Measurements from ENCODE around the gene NR2F1-AS1. TPM values are rescaled to one million over a fixed set of nuclear protein-coding genes. Genes with fewer than 3 reads are reported as not detected.
A peak's percentile ranks its signal among the peaks of the same experiment; 100 is the strongest.

NR2F1-AS1 gene
- polyA plus RNA-seq, 2 of the 4 experiments (the other 2 are of a cell fraction): 5.5 to 8.3 TPM

DNA sequence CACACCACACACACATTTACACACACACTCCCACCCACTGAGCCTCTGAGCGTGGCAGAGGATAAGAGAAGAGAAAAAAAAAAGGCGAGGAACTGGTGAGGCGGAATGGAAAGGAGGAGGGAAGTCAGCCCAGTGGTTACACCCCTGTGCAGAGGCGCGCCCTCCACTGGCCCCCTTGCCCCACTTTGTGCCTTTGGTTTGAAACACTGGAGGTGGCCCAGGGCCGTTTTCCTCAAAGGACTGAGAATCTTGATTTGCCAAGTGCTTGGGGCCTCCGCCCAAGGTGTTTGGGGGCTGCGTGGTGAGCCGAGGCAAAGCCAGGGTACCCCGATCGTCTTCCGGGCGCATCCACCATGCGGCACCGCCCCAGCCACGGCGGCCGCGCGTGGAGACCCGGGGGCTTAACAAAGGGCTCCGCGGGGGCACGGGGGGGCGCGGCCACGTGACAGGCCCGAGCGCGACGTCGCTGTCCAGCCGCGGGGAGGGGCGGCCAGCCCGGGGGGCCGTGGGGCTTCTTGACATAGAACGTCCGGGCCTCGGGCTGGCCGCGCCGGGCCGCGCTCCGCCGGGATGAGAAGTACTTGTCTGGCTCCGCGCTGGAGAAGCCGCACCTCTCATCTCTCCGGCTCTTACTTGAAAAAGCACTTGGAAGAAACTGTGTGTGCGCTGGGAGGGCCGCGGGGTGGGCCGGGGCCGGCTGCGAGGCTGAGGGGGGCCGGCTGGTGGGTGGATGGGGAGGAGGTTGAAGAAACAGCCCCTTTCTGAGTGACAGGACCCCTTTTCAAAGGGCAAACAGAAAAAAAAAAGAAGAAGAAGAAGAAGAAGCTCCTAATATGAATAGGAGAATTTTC lies 23.0 kb upstream of the NR2F1-AS1 start:
- no peak for FAIRE-seq
- peak overlapping the region; percentile 44 for H3K4me2 ChIP-seq
- TF ChIP-seq RAD21 (conservative IDR thresholded peaks at IDR 0.05 in 1 of 2, IDR thresholded peaks at IDR 0.05 in 1 of 2): no peak
- no peak for TF ChIP-seq KDM5A (IDR thresholded peaks at IDR 0.05)
- TF ChIP-seq, protein P1, sequence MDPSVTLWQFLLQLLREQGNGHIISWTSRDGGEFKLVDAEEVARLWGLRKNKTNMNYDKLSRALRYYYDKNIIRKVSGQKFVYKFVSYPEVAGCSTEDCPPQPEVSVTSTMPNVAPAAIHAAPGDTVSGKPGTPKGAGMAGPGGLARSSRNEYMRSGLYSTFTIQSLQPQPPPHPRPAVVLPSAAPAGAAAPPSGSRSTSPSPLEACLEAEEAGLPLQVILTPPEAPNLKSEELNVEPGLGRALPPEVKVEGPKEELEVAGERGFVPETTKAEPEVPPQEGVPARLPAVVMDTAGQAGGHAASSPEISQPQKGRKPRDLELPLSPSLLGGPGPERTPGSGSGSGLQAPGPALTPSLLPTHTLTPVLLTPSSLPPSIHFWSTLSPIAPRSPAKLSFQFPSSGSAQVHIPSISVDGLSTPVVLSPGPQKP (IDR thresholded peaks at IDR 0.05; ENCODE audit: low read depth, low read length): no peak
- ATAC-seq: no peak
- no peak overlapping the region for H3K27ac ChIP-seq
- H3K9me3 ChIP-seq: no peaks in the 10 kb centered on the region
- peaks cover 8% of the 10 kb centered on the region; the same call in 2 of the 3 replicates for H3K4me1 ChIP-seq
- no peak overlapping the region for H3K4me3 ChIP-seq
- ChIA-PET CTCF (interaction anchor here (1.4 kb wide), 1 partner anchor 20 kb away, joined by 3 read pairs; no protein-coding TSS in a partner anchor), POLR2A (no interaction called here)
- WGBS (ENCODE audit: missing lambda C conversion rate): 74% methylated on average over 21 of the region's 58 CpGs
- DNase-seq (ENCODE audit: low read depth in 1 of 2, low spot score in 1 of 2): no peak

DNA sequence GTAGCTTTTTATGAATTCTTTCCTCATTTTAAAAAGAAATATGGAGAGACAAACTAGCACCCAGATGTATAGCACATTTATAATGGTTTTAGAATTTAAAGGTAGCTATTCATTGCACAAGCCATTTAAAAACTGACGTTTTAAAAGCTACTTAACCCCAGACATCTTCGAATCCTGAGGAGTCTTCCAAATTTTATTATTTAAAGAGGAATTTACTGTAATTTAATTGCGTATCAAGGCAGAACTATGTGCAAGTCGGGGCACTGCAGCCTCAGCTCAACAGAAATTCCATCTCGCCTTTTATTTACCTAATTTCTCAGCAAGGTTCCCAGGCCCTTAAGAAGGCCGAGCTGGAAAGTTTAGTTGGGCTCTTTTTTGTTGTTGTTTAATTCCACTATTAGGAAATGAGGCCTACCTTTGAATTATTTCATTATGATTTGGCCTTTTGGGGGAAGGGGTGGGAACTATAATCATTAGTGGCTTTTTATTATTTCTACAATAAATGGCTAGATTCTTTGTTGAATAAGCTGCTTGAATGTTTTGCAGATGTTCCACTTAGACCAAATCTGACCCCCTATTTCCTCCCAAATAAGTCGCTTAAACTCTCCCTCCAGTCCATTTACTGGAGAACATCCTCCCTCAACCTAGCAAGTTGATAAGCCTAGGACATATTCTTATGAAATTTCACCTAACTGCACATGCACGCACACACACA lies 22.2 kb upstream of the NR2F1-AS1 start:
- POLR2A ChIA-PET: no interaction called here
- WGBS (ENCODE audit: missing lambda C conversion rate): 83% methylated on average over 8 of the region's 8 CpGs
- CTCF ChIA-PET: interaction anchor here (1.4 kb wide), 1 partner anchor 19 kb away, joined by 3 read pairs; no protein-coding TSS in a partner anchor
- DNase-seq (ENCODE audit: low read depth in 1 of 2, low spot score in 1 of 2): no peak
- Histone ChIP-seq H3K4me1 (peaks cover 8% of the 10 kb centered on the region; the same call in 2 of the 3 replicates), H3K4me2 (no peak overlapping the region), H3K27ac (no peak overlapping the region), H3K9me3 (no peaks in the 10 kb centered on the region), H3K4me3 (no peak overlapping the region)
- TF ChIP-seq ZNF302 (CRISPR knock-in tag; IDR thresholded peaks at IDR 0.05) (no peak), RAD21 (conservative IDR thresholded peaks at IDR 0.05 in 1 of 2, IDR thresholded peaks at IDR 0.05 in 1 of 2) (no peak), GATA3 (IDR thresholded peaks at IDR 0.05; ENCODE audit: borderline replicate concordance) (no peak), EHMT2 (IDR thresholded peaks at IDR 0.05; ENCODE audit: low read depth) (no peak), HOXB13 (CRISPR knock-in tag; IDR thresholded peaks at IDR 0.05; ENCODE audit: low read depth) (no peak), HOXB5 (CRISPR knock-in tag; IDR thresholded peaks at IDR 0.05) (no peak), CBX2 (IDR thresholded peaks at IDR 0.05; ENCODE audit: borderline replicate concordance, low read depth) (no peak), RARB (CRISPR knock-in tag; IDR thresholded peaks at IDR 0.05) (no peak), FOSB (CRISPR knock-in tag; IDR thresholded peaks at IDR 0.05) (no peak), EP300 (IDR thresholded peaks at IDR 0.05) (no peak), RFX5 (IDR thresholded peaks at IDR 0.05) (no peak), HEYL (CRISPR knock-in tag; IDR thresholded peaks at IDR 0.05) (no peak), NFE2L2 (conservative IDR thresholded peaks at IDR 0.05; ENCODE audit: low read length) (no peak), PHF8 (IDR thresholded peaks at IDR 0.05; ENCODE audit: borderline replicate concordance, low read depth) (no peak), ZSCAN20 (CRISPR knock-in tag; IDR thresholded peaks at IDR 0.05) (no peak)
- TF ChIP-seq, protein P2, sequence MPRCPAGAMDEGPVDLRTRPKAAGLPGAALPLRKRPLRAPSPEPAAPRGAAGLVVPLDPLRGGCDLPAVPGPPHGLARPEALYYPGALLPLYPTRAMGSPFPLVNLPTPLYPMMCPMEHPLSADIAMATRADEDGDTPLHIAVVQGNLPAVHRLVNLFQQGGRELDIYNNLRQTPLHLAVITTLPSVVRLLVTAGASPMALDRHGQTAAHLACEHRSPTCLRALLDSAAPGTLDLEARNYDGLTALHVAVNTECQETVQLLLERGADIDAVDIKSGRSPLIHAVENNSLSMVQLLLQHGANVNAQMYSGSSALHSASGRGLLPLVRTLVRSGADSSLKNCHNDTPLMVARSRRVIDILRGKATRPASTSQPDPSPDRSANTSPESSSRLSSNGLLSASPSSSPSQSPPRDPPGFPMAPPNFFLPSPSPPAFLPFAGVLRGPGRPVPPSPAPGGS (IDR thresholded peaks at IDR 0.05): no peak
- TF ChIP-seq, protein P3, sequence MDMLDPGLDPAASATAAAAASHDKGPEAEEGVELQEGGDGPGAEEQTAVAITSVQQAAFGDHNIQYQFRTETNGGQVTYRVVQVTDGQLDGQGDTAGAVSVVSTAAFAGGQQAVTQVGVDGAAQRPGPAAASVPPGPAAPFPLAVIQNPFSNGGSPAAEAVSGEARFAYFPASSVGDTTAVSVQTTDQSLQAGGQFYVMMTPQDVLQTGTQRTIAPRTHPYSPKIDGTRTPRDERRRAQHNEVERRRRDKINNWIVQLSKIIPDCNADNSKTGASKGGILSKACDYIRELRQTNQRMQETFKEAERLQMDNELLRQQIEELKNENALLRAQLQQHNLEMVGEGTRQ (IDR thresholded peaks at IDR 0.05): no peak
- ATAC-seq: no peak
- no peak for FAIRE-seq

Measured in A549 (cell line).